Fibroblast of skin of abdomen (primary cell): ENCODE measurements around the gene OTUB1.

Source experiments
- DNase-seq: peaks from one replicate; pipeline ENCODE4 v3.0.0-alpha.2; 2013

OTUB1 gene

DNA sequence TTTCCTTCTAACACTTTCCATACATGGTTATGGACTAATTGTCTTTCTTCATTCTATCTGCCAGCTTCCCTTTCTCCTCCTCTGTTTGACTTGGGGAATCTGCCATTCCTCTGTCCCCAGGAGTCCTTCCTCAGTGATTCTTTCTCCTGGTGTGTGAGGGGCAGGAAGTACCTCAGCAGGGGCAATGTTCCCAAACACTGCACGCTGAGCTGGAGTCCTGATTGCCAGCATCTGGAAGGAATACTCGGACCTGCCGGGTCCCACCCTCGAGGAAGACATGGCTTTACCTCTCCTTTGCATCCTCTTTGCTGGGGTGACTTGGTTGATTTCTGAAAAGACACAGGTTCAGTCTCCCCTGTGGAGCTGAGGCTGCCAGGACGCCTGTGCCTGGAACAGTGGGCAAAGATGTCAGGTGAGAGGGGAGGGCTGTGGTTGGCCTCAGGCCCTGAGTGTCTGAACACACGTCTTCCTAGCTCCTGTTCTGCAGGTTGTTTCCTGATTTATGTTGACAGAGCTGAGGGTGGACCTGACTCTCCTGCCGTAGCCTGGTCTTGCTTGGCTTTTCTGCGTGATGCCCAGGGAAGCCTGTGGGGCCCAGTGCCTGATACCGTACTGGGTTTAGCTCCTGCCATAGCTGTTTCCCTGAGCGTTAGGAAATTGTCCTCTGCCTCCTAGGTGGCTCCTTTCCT lies 7.5 kb upstream of the OTUB1 start:
- DNase-seq = no peak

DNA sequence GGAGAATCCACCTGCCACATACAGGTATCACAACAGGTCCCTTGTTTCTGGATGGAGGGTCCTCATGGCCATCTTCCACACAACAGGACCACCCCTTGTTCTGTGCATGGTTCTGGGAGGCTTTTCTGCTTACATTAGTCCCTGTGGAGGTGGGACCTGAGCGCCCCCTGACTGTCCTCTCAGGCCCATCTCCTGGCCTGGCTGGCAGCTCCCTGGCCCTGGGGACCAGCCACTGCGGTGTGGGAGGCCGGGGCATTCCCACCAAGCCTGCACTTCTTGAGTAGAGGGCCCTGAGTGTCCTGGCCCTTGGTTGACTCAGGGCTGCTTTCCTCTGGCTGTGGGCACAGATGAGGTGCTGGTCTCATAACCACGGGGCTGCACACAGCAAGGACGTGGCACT lies 6.8 kb upstream of the OTUB1 start:
- no peak for DNase-seq

DNA sequence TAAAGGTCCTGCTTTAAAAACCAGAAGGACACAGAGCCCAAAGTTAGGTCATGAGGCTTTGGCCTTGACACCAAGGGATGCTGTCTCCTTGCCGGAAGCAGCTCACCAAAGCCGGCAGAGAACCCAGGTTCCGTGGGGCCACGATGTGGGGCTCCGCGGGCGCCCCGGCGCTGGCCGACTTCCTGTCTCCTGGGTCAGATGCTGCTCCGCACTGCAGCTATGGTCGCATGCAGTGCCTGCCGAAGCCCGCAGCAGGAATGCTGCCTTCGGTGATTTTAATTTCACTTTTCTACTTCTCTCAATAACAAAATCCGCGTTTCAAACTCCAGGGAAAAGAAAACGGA lies 454 bp upstream of the OTUB1 start:
- DNase-seq = no peak

DNA sequence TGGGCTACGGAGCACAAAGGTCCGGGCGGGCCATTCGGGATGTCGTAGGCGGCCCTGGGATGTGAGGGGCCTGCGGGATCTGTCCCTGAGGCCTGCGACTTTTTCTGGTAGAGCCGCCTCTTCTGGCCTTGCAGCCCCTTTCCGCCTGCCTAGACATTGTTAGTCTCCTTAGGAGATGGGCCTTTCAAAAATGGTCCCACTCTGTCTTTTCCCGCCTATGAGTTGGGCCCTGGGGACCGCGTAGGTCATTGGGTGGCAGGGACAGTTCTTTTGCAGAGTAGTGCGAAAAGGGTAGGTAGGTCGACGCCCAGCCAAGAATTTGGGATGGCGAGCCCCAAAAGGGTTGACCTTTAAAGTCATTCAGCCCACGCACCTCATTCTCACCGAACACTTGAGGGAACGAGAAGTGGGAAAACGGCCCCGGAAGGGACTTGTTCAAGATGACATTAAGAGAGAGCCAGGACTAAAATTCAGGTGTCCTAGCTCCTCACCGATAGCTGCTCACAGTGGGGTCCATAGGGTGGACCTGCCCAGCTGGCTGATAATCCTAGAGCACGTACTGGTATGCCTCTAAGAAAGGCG lies 785 bp downstream of the OTUB1 start:
- DNase-seq = no peak

DNA sequence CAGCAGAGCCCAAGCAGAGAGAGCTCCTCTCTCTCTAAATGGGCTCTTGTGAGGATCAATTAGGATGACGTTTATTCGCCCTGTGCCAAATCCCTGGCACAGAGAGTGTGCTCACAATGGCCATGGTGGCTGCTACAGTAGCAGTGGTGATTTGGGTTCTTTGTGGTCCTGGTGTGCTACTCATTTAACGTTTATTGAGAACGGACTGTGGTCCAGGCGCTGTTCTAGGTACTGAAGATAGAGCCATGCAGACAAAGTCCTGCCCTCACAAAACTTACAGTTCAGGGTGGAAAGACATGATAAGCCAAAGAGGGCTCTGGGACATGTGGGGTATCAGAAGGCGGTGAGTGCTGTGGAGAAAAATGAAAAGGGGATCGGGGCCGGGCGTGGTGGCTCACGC lies 5.3 kb downstream of the OTUB1 start:
- DNase-seq = no peak

GRCh38 chr11:63993100-63993499 lies 6.9 kb downstream of the OTUB1 start:
- DNase-seq = no peak

DNA sequence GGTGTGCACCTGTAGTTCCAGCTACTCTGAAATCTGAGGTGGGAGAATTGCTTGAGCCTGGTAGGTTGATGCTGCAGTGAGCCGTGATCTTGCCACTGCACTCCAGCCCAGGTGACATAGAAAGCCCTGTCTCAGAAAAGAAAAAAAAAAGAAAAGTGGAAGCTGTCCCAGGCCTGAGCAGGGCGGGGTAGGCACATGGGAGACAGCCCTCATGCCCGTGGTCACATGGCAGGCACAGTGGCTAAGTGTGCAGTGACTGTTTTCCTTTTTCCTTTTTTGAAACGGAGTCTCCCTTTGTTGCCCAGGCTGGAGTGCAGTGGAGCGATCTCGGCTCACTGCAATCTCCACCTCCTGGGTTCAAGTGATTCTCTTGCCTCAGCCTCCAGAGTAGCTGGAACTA lies 7.8 kb downstream of the OTUB1 start:
- no peak for DNase-seq

GRCh38 chr11:63996512-63996911 lies 10.3 kb downstream of the OTUB1 start:
- DNase-seq = no peak

DNA sequence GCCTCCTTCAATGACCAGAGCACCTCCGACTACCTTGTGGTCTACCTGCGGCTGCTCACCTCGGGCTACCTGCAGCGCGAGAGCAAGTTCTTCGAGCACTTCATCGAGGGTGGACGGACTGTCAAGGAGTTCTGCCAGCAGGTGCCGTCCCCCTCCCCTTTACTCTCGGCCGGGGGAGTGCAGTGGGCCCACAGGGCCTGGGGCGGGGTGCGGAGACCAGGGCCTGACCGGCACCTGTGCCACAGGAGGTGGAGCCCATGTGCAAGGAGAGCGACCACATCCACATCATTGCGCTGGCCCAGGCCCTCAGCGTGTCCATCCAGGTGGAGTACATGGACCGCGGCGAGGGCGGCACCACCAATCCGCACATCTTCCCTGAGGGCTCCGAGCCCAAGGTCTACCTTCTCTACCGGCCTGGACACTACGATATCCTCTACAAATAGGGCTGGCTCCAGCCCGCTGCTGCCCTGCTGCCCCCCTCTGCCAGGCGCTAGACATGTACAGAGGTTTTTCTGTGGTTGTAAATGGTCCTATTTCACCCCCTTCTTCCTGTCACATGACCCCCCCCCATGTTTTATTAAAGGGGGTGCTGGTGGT lies 11.0 kb downstream of the OTUB1 start:
- no peak for DNase-seq

DNA sequence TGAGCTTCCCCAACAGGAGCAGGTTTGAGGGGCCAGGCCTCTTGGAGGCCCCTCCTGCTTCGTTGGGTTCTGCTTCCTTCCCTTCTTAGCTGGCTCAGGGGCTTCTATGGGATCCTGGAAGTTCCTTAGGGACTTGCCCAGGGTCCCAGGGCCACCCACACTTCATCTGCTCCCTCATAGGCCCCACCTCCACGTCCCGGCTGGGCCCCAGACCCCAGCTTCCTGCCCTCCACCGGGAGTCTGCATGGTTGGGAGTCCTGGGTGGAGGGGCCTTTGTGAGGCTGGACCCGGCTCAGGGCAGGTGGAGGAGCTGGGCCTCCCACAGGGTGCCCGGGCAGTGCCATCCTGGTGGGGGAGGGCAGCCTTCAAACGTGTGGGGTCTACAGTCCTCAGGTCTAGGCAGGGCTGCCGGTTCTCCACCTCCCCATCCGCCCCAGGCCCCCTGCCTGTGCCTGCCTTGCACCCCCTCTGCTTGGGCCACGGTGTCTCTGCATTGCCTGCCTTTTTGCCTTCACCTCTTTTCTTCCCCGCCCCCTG lies 11.6 kb downstream of the OTUB1 start:
- no peak for DNase-seq

GRCh38 chr11:63998558-63999348 lies 12.5 kb downstream of the OTUB1 start:
- no peak for DNase-seq

DNA sequence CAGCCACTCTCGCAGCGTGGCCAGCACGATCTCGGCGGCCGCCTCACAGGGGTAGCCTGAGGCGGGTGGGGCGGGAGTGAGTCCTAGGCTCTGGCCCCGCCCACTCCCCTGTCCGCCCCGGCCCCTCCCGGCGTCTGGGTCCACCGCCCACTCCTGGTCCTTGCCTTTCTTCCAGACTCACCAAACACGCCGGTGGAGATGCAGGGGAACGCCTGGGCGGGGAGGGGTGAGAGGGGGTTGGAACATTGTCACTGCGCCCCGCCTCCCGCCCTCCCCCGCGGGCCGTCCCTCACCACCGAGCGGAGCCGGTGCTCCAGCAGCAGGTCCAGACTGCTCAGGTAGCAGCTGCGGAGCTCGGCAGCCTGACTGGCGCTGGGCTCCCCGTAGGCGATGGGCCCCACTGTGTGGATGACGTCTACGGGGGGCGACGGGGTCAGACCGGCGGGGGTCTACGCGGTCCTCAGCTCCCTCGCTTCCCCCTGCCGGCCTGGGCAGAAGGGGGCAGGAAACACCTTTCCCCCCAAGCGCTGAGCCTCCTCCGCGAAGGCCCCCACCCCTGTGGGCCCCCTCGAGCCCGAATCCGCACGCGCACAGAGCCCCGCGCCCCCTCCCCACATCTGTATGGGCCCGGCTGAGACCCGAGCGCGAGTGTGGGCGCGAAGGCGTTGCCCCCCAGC lies 13.2 kb downstream of the OTUB1 start:
- DNase-seq = peak; percentile 46

DNA sequence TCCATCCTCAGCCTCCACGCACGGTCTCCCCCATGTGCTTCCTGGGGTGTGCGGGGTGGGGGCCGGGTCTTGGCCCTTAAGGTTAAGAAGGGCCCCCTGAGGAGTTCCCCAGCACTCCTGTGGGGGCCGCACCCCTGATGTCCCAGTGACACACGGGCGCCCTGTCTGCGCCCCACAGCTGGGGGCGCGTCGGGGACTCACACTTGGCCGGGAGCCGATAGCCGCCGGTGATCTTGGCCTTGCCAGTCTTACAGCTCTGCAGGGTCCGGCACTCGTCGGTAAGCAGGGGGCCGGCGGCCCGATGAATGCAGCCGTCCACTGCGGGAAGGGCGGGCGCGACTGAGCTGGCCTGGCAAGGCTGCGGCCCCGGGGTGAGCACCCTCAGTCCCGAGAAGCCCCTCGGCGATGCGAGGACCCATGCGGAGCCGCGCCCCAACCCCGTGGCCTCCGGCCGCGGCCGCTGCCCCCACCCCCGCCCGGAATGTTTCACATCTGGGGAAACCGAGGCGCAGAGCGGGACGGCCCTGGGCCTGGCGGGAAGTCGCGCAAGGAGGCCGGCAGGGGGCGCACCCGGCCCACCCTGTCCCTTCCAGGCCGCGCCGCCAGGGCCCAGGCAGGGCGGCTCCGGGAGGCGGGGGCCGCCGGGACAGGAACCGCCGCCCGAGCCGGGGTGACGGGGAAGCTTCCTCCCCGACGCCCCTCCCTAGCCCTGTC lies 13.9 kb downstream of the OTUB1 start:
- DNase-seq = peak; percentile 69

DNA sequence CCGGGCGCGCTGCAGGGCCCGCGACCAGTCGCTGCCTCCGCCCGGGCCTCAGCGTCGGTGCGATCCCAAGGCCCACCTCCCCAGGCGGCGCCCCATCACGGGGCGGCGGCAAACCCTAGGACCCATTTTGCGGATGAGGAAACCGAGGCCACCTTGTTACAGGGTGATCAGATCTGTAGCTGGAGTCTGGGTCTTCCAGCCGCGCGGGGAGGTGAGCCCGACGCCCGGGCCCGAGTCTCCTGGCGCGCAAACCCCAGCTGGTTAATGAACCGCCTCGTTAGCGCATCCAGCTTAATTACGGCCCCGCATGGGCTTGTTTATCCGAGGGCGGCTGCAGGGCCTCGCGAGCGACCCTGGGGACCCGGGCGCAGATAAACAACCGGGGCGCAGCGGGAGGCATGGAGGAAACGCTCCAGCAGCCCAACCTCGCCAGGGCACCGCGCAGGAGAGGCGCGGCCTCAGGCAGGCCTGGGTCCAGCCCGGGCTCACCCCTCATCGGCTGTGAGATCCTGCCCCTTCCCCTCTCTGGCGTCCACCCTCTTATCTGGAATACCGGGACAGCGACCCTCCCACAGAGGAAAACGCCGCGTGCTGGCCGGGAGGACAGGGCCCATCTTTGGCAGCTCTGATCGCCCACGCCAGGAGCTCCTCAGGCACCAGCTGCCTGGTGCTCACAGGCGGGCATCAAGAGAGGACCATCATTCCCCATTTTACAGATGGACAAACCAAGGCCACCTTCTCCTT lies 14.7 kb downstream of the OTUB1 start:
- DNase-seq = no peak

DNA sequence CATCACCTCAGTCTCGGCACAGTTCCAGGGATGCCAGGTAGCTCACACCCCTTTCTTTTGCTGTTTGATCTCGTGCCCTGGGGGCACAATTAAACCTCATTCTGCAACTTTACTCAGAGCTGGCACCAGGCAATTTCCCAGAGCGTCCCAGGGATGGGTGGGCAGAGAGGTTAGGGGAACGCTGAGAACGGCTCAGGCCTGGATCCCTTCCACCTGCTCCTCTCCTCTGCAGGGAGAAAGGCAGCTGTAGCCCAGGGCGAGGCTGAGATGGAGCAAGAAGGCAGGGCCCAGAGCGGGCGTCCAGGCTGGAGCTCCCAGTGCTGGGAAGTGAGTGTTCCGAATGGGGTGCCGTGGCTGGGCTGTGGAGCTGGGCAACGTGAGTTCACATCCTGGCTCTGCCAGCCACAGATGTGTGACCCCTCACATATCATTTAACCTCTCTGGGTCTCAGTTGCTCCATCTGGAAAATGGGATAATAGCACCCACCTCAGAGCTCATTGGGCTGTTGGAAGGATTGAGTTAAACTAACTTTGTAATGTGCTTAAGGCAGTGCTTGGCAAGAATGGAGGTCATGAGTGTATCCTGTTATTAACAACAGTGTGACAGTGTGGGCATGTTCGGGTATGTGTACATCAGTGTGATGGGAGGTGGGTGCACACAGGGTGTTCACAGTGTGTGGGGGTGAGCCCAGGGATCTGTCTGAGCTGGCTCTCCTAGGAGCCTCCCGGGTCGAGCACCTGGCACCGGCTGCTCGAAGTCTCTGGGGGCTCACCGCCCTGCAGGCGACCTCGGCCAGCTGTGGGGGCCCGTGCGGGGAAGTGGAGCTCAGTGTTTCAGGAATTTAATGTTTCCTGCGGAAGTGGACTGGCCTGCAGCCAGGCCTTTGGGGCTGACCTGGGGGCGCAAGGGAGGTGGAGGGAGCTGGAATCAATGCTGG lies 15.5 kb downstream of the OTUB1 start:
- peak; percentile 36 for DNase-seq

DNA sequence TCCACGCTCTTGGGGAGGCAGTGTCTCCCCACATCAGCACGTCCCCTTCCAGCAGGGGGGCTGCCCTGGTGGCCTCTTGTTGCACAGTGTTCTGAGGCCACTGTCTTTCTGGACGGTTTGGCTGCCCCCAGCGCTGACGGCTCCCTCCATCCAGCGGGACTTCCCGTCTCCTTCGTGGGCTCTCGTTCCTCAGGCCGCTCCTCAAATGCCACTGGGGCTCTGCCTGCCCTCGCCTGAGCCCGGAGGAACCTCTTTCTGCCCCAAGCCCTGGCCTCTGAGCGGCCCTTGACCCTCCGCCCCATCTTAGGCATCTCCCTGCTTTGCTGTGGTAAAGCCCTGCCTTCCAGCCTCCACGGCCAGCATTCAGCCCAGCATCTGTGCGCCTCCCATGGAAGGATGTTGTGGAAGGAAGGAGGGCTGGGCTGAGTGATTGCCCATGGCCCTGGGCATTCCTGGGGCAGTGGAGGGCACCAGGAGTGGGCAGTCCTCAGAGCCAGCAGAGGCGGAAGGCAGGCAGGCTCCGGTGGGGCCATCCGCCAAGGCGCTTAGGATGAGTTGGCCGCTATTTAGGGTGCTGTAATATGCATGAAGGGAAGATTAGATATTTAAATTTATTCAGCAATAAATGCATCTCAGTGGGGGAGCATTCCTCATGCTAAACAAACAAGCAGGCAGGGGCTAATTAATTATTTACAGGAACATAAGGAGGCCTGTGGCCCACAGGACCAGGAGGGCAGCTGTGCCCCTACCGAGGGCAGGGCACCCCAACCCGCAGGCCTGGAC lies 17.8 kb downstream of the OTUB1 start:
- DNase-seq = no peak

- no peak for DNase-seq
These were observed 18.3 kb downstream of the OTUB1 start for GRCh38 chr11:64004590-64004984.

- DNase-seq = no peak
These were observed 19.5 kb downstream of the OTUB1 start for GRCh38 chr11:64005691-64006090.

- no peak for DNase-seq
These were observed 20.2 kb downstream of the OTUB1 start for GRCh38 chr11:64006398-64006797.
